H1 (cell line): ENCODE data around the gene ATG16L1. TPM values are rescaled to one million over a fixed set of nuclear protein-coding genes. Genes with fewer than 3 reads are reported as not detected.

Source experiments
- CTCF ChIA-PET: fragments of 300-600 bp; sonication (Branson Sonifier 250); formaldehyde crosslinking; loops from one replicate; lab custom pipeline; 2021; ENCODE audit not compliant: partially characterized antibody; lab: Charles Lee
- POLR2A ChIA-PET: fragments of 300-600 bp; sonication (Branson Sonifier 250); formaldehyde crosslinking; loops from one replicate; lab custom pipeline; 2021; ENCODE audit warnings: inconsistent platforms; ENCODE audit not compliant: partially characterized antibody; lab: Charles Lee
- DNase-seq, 2 experiments: peaks; one replicate each; pipeline versions ENCODE4 v3.0.0 to v3.0.0-alpha.2; 2010 to 2022; ENCODE audit warnings: low spot score in 2 of 2, low read depth in 1 of 2, mixed read lengths in 1 of 2
- FAIRE-seq: peaks from 2 replicates; lab custom pipeline; 2011; peaks lifted over from hg19 to GRCh38; lab: Jason Lieb, UNC
- H2AFZ ChIP-seq: 2 replicates; pipeline ENCODE4 v1.8.1; 2012; ENCODE audit warnings: low read length, inconsistent platforms
- H2AK5ac ChIP-seq: 2 replicates; pipeline ENCODE4 v1.6.1; 2013; ENCODE audit warnings: low read depth, low read length
- H2BK120ac ChIP-seq: replicated peaks from 2 replicates; pipeline ENCODE3; 2013; ENCODE audit warnings: low read depth, low read length, inconsistent platforms
- H2BK12ac ChIP-seq: 2 replicates; pipeline ENCODE4 v1.6.1; 2013; ENCODE audit warnings: low read depth, low read length
- H2BK15ac ChIP-seq: 2 replicates; pipeline ENCODE4 v1.6.1; 2013; ENCODE audit warnings: low read length
- H2BK20ac ChIP-seq: 2 replicates; pipeline ENCODE4 v1.6.1; 2013; ENCODE audit warnings: low read length
- H2BK5ac ChIP-seq: 2 replicates; pipeline ENCODE4 v1.6.1; 2013; ENCODE audit warnings: low read depth, low read length
- H3K14ac ChIP-seq: 2 replicates; pipeline ENCODE4 v1.6.1; 2013; ENCODE audit warnings: inconsistent platforms; ENCODE audit not compliant: insufficient read length
- H3K18ac ChIP-seq: 2 replicates; pipeline ENCODE4 v1.6.1; 2013; ENCODE audit warnings: low read length; ENCODE audit errors: extremely low read depth
- H3K23ac ChIP-seq: 2 replicates; pipeline ENCODE4 v1.6.1; 2013; ENCODE audit warnings: inconsistent platforms; ENCODE audit not compliant: insufficient read length
- H3K23me2 ChIP-seq: 2 replicates; pipeline ENCODE4 v1.6.1; 2013; ENCODE audit warnings: low read depth, low read length
- H3K27ac ChIP-seq: 2 replicates; pipeline ENCODE4 v1.6.1; 2011; ENCODE audit warnings: low read depth, low read length, inconsistent platforms
- H3K27me3 ChIP-seq, 4 experiments: replicated peaks in 1 of 4; 1 replicate in 1 of 4; 2 replicates in 3 of 4; pipeline versions ENCODE4 v1.6.1 to v1.8.1; 2011 to 2013; ENCODE audit warnings: low read length in 3 of 4, mild to moderate bottlenecking in 3 of 4, inconsistent platforms in 2 of 4, mixed read lengths in 2 of 4, moderate library complexity in 1 of 4; ENCODE audit not compliant: control insufficient read depth in 3 of 4, insufficient read depth in 3 of 4; ENCODE audit errors: extremely low read depth in 1 of 4
- H3K36me3 ChIP-seq, 4 experiments: 2 replicates each; pipeline versions ENCODE4 v1.6.1 to v1.8.1; 2011 to 2013; ENCODE audit warnings: mild to moderate bottlenecking in 4 of 4, low read length in 3 of 4, moderate library complexity in 2 of 4, control low read depth in 1 of 4, inconsistent platforms in 1 of 4; ENCODE audit not compliant: insufficient read depth in 4 of 4, control insufficient read depth in 2 of 4
- H3K4ac ChIP-seq: replicated peaks from 2 replicates; pipeline ENCODE3; 2013; ENCODE audit warnings: low read length, low read depth, mixed read lengths, inconsistent platforms; ENCODE audit not compliant: insufficient read length
- H3K4me1 ChIP-seq, 4 experiments: replicated peaks in 1 of 4; 1 replicate in 1 of 4; 2 replicates in 3 of 4; pipeline versions ENCODE4 v1.6.1 to v1.8.1; 2011 to 2013; ENCODE audit warnings: low read length in 3 of 4, inconsistent platforms in 2 of 4, mixed read lengths in 1 of 4; ENCODE audit not compliant: insufficient read depth in 4 of 4, control insufficient read depth in 3 of 4
- H3K4me2 ChIP-seq, 2 experiments: 2 replicates each; pipeline versions ENCODE4 v1.6.1 to v1.8.1; 2011 to 2013; ENCODE audit warnings: low read depth in 2 of 2, low read length in 2 of 2, control low read depth in 1 of 2, inconsistent platforms in 1 of 2, mild to moderate bottlenecking in 1 of 2; ENCODE audit not compliant: insufficient read depth in 1 of 2
- H3K4me3 ChIP-seq, 4 experiments: fragments of 200-600, 300-600 bp in 1 of 4; sonication (generic), shearing (Covaris generic), sonication (Bioruptor Twin) in 1 of 4; 2 replicates each; pipeline versions ENCODE4 v1.5.1 to v1.8.1; 2011 to 2016; ENCODE audit warnings: low read length in 4 of 4, low read depth in 3 of 4, control low read depth in 2 of 4, inconsistent platforms in 2 of 4, mild to moderate bottlenecking in 2 of 4, mixed read lengths in 1 of 4, moderate library complexity in 1 of 4; ENCODE audit not compliant: insufficient read depth in 2 of 4; ENCODE audit errors: extremely low read depth in 1 of 4
- H3K56ac ChIP-seq: replicated peaks from 2 replicates; pipeline ENCODE3; 2013; ENCODE audit warnings: low read depth, mild to moderate bottlenecking, mixed read lengths, low read length, inconsistent platforms; ENCODE audit not compliant: insufficient read length
- H3K79me1 ChIP-seq: 2 replicates; pipeline ENCODE4 v1.6.1; 2013; ENCODE audit warnings: low read depth, low read length, control low read depth
- H3K79me2 ChIP-seq, 2 experiments: 2 replicates each; pipeline versions ENCODE4 v1.6.1 to v1.8.1; 2012 to 2013; ENCODE audit warnings: low read length in 2 of 2, mild to moderate bottlenecking in 2 of 2, inconsistent platforms in 1 of 2; ENCODE audit not compliant: insufficient read depth in 2 of 2, control insufficient read depth in 1 of 2
- H3K9ac ChIP-seq, 4 experiments: replicated peaks in 1 of 4; 1 replicate in 1 of 4; 2 replicates in 3 of 4; pipeline versions ENCODE4 v1.6.1 to v1.8.1; 2011 to 2013; ENCODE audit warnings: low read depth in 3 of 4, low read length in 3 of 4, control low read depth in 2 of 4, mild to moderate bottlenecking in 2 of 4, moderate library complexity in 2 of 4, inconsistent platforms in 1 of 4; ENCODE audit errors: extremely low read depth in 1 of 4
- H3K9me3 ChIP-seq, 2 experiments: 2 replicates each; pipeline versions ENCODE4 v1.6.1 to v1.8.1; 2012 to 2013; ENCODE audit warnings: mild to moderate bottlenecking in 2 of 2, moderate library complexity in 2 of 2, control low read depth in 1 of 2, inconsistent platforms in 1 of 2, low read depth in 1 of 2, low read length in 1 of 2, mixed read lengths in 1 of 2; ENCODE audit not compliant: insufficient read depth in 2 of 2
- H4K20me1 ChIP-seq, 2 experiments: replicated peaks in 1 of 2; 2 replicates each; pipeline versions ENCODE3 to v1.8.1; 2011 to 2013; ENCODE audit warnings: inconsistent platforms in 2 of 2, low read length in 2 of 2, mild to moderate bottlenecking in 1 of 2; ENCODE audit not compliant: insufficient read depth in 2 of 2, control insufficient read depth in 1 of 2
- H4K5ac ChIP-seq: 2 replicates; pipeline ENCODE4 v1.6.1; 2013; ENCODE audit warnings: low read length, low read depth, mixed read lengths, inconsistent platforms; ENCODE audit not compliant: insufficient read length
- H4K8ac ChIP-seq: 2 replicates; pipeline ENCODE4 v1.8.0; 2013; ENCODE audit warnings: mild to moderate bottlenecking, moderate library complexity, low read length, inconsistent platforms; ENCODE audit not compliant: insufficient read depth; ENCODE audit errors: extremely low read depth
- H4K91ac ChIP-seq: replicated peaks from 2 replicates; pipeline ENCODE3; 2013; ENCODE audit warnings: low read length, mixed read lengths, inconsistent platforms; ENCODE audit not compliant: insufficient read length
- ASH2L ChIP-seq: fragments of 200-600, 300-600 bp; sonication (generic); IDR thresholded peaks from one replicate; pipeline ENCODE4 v1.7.1; 2017; ENCODE audit warnings: low read length
- ATF2 ChIP-seq: IDR thresholded peaks from 2 replicates; pipeline ENCODE4 v1.6.1; 2012; ENCODE audit warnings: low read length, inconsistent platforms
- BACH1 ChIP-seq: IDR thresholded peaks from 2 replicates; pipeline ENCODE4 v1.6.1; 2012; ENCODE audit warnings: low read length, improper control_type of control experiment
- EP300 ChIP-seq, 2 experiments: IDR thresholded peaks; 1 replicate in 1 of 2; 2 replicates in 1 of 2; pipeline ENCODE4 v1.6.1; 2011 to 2012; ENCODE audit warnings: low read depth in 2 of 2, low read length in 2 of 2, mild to moderate bottlenecking in 2 of 2, borderline replicate concordance in 1 of 2, inconsistent platforms in 1 of 2, moderate library complexity in 1 of 2
- EZH2 ChIP-seq: fragments of 200-600 bp; sonication (generic); IDR thresholded peaks from 2 replicates; pipeline ENCODE4 v1.7.1; 2012; ENCODE audit warnings: low read depth, mild to moderate bottlenecking, moderate library complexity, low read length, inconsistent platforms; ENCODE audit not compliant: severe bottlenecking
- JUN ChIP-seq: IDR thresholded peaks from 2 replicates; pipeline ENCODE4 v1.6.1; 2011; ENCODE audit warnings: low read depth, mild to moderate bottlenecking, improper control_type of control experiment, low read length
- MAX ChIP-seq: IDR thresholded peaks from 2 replicates; pipeline ENCODE4 v1.6.1; 2012; ENCODE audit warnings: inconsistent platforms
- NANOG ChIP-seq: IDR thresholded peaks from 2 replicates; pipeline ENCODE4 v1.6.1; 2011; ENCODE audit warnings: low read length, low read depth, mild to moderate bottlenecking, inconsistent platforms; ENCODE audit not compliant: insufficient read depth, poor library complexity, severe bottlenecking
- POLR2A ChIP-seq, 2 experiments: IDR thresholded peaks; 1 replicate in 1 of 2; 2 replicates in 1 of 2; pipeline ENCODE4 v1.6.1; 2011; ENCODE audit warnings: low read depth in 2 of 2, low read length in 2 of 2, mild to moderate bottlenecking in 2 of 2; ENCODE audit errors: control extremely low read depth in 1 of 2
- SP2 ChIP-seq: IDR thresholded peaks from 2 replicates; pipeline ENCODE4 v1.6.1; 2012; ENCODE audit warnings: mild to moderate bottlenecking, low read length, inconsistent platforms
- TAF1 ChIP-seq: IDR thresholded peaks from 2 replicates; pipeline ENCODE4 v1.6.1; 2011; ENCODE audit warnings: mild to moderate bottlenecking, low read depth, low read length
- TCF12 ChIP-seq: IDR thresholded peaks from 2 replicates; pipeline ENCODE4 v1.6.1; 2011; ENCODE audit warnings: low read depth, mild to moderate bottlenecking, low read length
- ZNF274 ChIP-seq: IDR thresholded peaks from 2 replicates; pipeline ENCODE4 v1.7.0; 2012; ENCODE audit warnings: low read length, borderline replicate concordance; ENCODE audit errors: extremely low read depth
- WGBS, 2 experiments: shearing (Covaris generic) in 1 of 2; methylation state at CpG; one replicate each; pipeline versions ENCODE4 v1.1.6 to v1.1.7; 2013 to 2015; ENCODE audit warnings: low lambda C conversion rate in 2 of 2, mixed read lengths in 2 of 2, inconsistent platforms in 1 of 2, low coverage in 1 of 2, missing lambda C conversion rate in 1 of 2; ENCODE audit not compliant: insufficient replicate concordance in 2 of 2, insufficient coverage in 1 of 2, insufficient read length in 1 of 2; ENCODE audit errors: extremely low coverage in 1 of 2, missing lambda C conversion rate in 1 of 2; 5-methylcytosine and 5-hydroxymethylcytosine counted together
- polyA plus RNA-seq, 7 experiments: library from polyadenylated mRNA; depleted of rRNA in 3 of 7; stranded (reverse) in 5 of 7; unstranded in 2 of 7; fragments of >200 nt in 5 of 7; fragments of 200-250 nt in 2 of 7; gene quantifications; 1 replicate in 5 of 7; 2 replicates in 1 of 7; 4 replicates in 1 of 7; pipeline versions ENCODE4 v1.2.1 to v1.2.3, GENCODE V29; 2011 to 2013; ENCODE audit warnings: missing spikeins in 2 of 7, mixed read lengths in 2 of 7
- total RNA-seq: library from RNA; stranded (reverse); fragmentation: NEBNext Ultra II Directional; extraction: Animal tissue kit (Norgen Biotek cat#: 25700); gene quantifications from 2 replicates; pipeline ENCODE4 v1.2.1, GENCODE V29; 2021

The ATG16L1 gene
- total and polyA plus RNA-seq, 2 of the 8 experiments (the other 6 are each of a cell fraction or from before 2014, with no cell fraction given): 18.3 to 31.0 TPM

- Histone ChIP-seq H3K27ac (no peak overlapping the region), H3K79me1 (no peaks in the 10 kb centered on the region), H2BK12ac (no peak overlapping the region), H3K36me3 (no peaks in the 10 kb centered on the region), H3K4me3 (no peak overlapping the region), H4K5ac (no peak overlapping the region), H3K23ac (no peak overlapping the region), H4K91ac (no peak overlapping the region), H3K27me3 (no peaks in the 10 kb centered on the region), H2BK15ac (no peak overlapping the region), H3K23me2 (no peaks in the 10 kb centered on the region), H3K9ac (no peak overlapping the region), H3K79me2 (no peaks in the 10 kb centered on the region), H3K56ac (no peak overlapping the region), H2BK120ac (no peak overlapping the region), H4K8ac (no peak overlapping the region), H3K4me2 (no peak overlapping the region), H2AFZ (no peak overlapping the region), H3K4ac (no peak overlapping the region), H2AK5ac (no peak overlapping the region), H4K20me1 (no peaks in the 10 kb centered on the region), H3K9me3 (no peaks in the 10 kb centered on the region), H2BK20ac (no peak overlapping the region), H3K4me1 (peaks cover 0 to 5% (median 0%) of the 10 kb centered on the region in 4 experiments; a peak in 1 of 7 replicates), H3K14ac (no peak overlapping the region), H2BK5ac (no peak overlapping the region), H3K18ac (no peak overlapping the region)
- FAIRE-seq: no peak
- ChIA-PET POLR2A (no interaction called here), CTCF (interaction anchor here (2.1 kb wide), 1 partner anchor 10 kb away, joined by 9 read pairs; no protein-coding TSS in a partner anchor)
- DNase-seq: no peak
- no CpG with 5 or more reads among the region's 1 CpG for WGBS, 2 experiments
- TF ChIP-seq EZH2 (no peak), TCF12 (no peak), ATF2 (no peak), NANOG (no peak), JUN (no peak), TAF1 (no peak), ZNF274 (no peak), BACH1 (no peak), MAX (no peak), EP300 (IDR thresholded peaks at IDR 0.05; ENCODE audit: borderline replicate concordance in 1 of 2, low read depth in 2 of 2, low read length in 2 of 2) (no peak), SP2 (no peak), ASH2L (no peak), POLR2A (IDR thresholded peaks at IDR 0.05; ENCODE audit: control extremely low read depth in 1 of 2, low read depth in 2 of 2, low read length in 2 of 2) (no peak)
Measured at GRCh38 chr2:233219848-233220247, 31.6 kb upstream of the ATG16L1 start.
